Liver (tissue), 9 donors: ENCODE measurements around the gene CHST6. TPM values are rescaled to one million over a fixed set of nuclear protein-coding genes. Genes with fewer than 3 reads are reported as not detected.

Experiments used
- DNase-seq: peaks from one replicate; pipeline ENCODE4 v3.0.0-alpha.2; 2017; ENCODE audit warnings: low spot score
- H3K27ac ChIP-seq, 2 donors: one replicate each; pipeline ENCODE4 v1.7.0; 2013; ENCODE audit warnings: inconsistent platforms in 2 of 2, low read length in 2 of 2, control low read depth in 1 of 2, low read depth in 1 of 2, mild to moderate bottlenecking in 1 of 2
- H3K27me3 ChIP-seq, 4 donors: one replicate each; pipeline versions ENCODE4 v1.6.1 to v1.7.0; 2013; ENCODE audit warnings: low read length in 3 of 4, inconsistent platforms in 1 of 4, mild to moderate bottlenecking in 1 of 4, moderate library complexity in 1 of 4; ENCODE audit not compliant: control insufficient read depth in 4 of 4, insufficient read depth in 4 of 4
- H3K36me3 ChIP-seq, 4 donors: one replicate each; pipeline versions ENCODE4 v1.6.1 to v1.7.0; 2013; ENCODE audit warnings: low read length in 3 of 4, mild to moderate bottlenecking in 3 of 4, low read depth in 1 of 4, moderate library complexity in 1 of 4; ENCODE audit not compliant: control insufficient read depth in 4 of 4, insufficient read depth in 3 of 4
- H3K4me1 ChIP-seq, 4 donors: one replicate each; pipeline versions ENCODE4 v1.6.1 to v1.7.0; 2013; ENCODE audit warnings: low read length in 3 of 4, mild to moderate bottlenecking in 3 of 4, moderate library complexity in 1 of 4; ENCODE audit not compliant: control insufficient read depth in 4 of 4, insufficient read depth in 4 of 4
- H3K4me3 ChIP-seq, 3 donors: one replicate each; pipeline versions ENCODE4 v1.6.1 to v1.7.0; 2013; ENCODE audit warnings: low read length in 3 of 3, control low read depth in 1 of 3, low read depth in 1 of 3, mild to moderate bottlenecking in 1 of 3
- H3K9ac ChIP-seq, 2 donors: one replicate each; pipeline ENCODE4 v1.7.0; 2013; ENCODE audit warnings: low read length in 2 of 2, mild to moderate bottlenecking in 2 of 2, moderate library complexity in 2 of 2, control low read depth in 1 of 2, low read depth in 1 of 2
- H3K9me3 ChIP-seq, 4 donors: one replicate each; pipeline versions ENCODE4 v1.6.1 to v1.7.0; 2013; ENCODE audit warnings: low read length in 3 of 4; ENCODE audit not compliant: control insufficient read depth in 4 of 4
- ATF3 ChIP-seq: IDR thresholded peaks from 2 replicates; pipeline ENCODE4 v1.6.1; 2016; ENCODE audit warnings: antibody characterized with exemption
- CTCF ChIP-seq: fragments of 150-350 bp; IDR thresholded peaks from 2 replicates; pipeline ENCODE4 v1.5.1; 2017; ENCODE audit warnings: improper control_type of control experiment, low read depth, low read length; ENCODE audit not compliant: missing input control
- EGR1 ChIP-seq, 2 donors: IDR thresholded peaks; 2 replicates each; pipeline ENCODE4 v1.6.1; 2016 to 2018; ENCODE audit warnings: antibody characterized with exemption in 2 of 2, low read depth in 2 of 2
- FOXA1 ChIP-seq: IDR thresholded peaks from 2 replicates; pipeline ENCODE4 v1.6.1; 2016; ENCODE audit warnings: antibody characterized with exemption
- FOXA2 ChIP-seq: IDR thresholded peaks from 2 replicates; pipeline ENCODE4 v1.6.1; 2016; ENCODE audit warnings: antibody characterized with exemption
- GABPA ChIP-seq, 2 donors: IDR thresholded peaks in 1 of 2; conservative IDR thresholded peaks in 1 of 2; 2 replicates each; pipeline ENCODE4 v1.6.1; 2016; ENCODE audit warnings: antibody characterized with exemption in 2 of 2, mild to moderate bottlenecking in 1 of 2, moderate library complexity in 1 of 2
- HNF4A ChIP-seq, 2 donors: conservative IDR thresholded peaks; 2 replicates each; pipeline ENCODE4 v1.6.1; 2016; ENCODE audit warnings: antibody characterized with exemption in 2 of 2, mild to moderate bottlenecking in 2 of 2
- JUND ChIP-seq, 2 donors: IDR thresholded peaks; 2 replicates each; pipeline ENCODE4 v1.6.1; 2016; ENCODE audit warnings: antibody characterized with exemption in 2 of 2
- NR2F2 ChIP-seq: IDR thresholded peaks from 2 replicates; pipeline ENCODE4 v1.6.1; 2016; ENCODE audit warnings: antibody characterized with exemption
- RAD21 ChIP-seq, 2 donors: IDR thresholded peaks; 2 replicates each; pipeline ENCODE4 v1.6.1; 2016; ENCODE audit warnings: antibody characterized with exemption in 2 of 2, mild to moderate bottlenecking in 2 of 2
- RXRA ChIP-seq, 2 donors: IDR thresholded peaks; 2 replicates each; pipeline ENCODE4 v1.6.1; 2017 to 2018; ENCODE audit warnings: antibody characterized with exemption in 2 of 2, mild to moderate bottlenecking in 1 of 2
- TAF1 ChIP-seq: conservative IDR thresholded peaks from 2 replicates; pipeline ENCODE4 v1.6.1; 2016; ENCODE audit warnings: antibody characterized with exemption, mild to moderate bottlenecking
- YY1 ChIP-seq: IDR thresholded peaks from 2 replicates; pipeline ENCODE4 v1.6.1; 2016; ENCODE audit warnings: antibody characterized with exemption, mild to moderate bottlenecking
- WGBS: extraction: QIAGEN DNeasy Blood & Tissue Kit; methylation state at CpG from one replicate; pipeline ENCODE4 v1.1.7; 2013; 5-methylcytosine and 5-hydroxymethylcytosine counted together
- polyA plus RNA-seq, 2 donors: library from polyadenylated mRNA; stranded (reverse) in 1 of 2; unstranded in 1 of 2; fragments of 200-250 nt in 1 of 2; fragments of >200 nt in 1 of 2; fragmentation: Nextera tagmentation in 1 of 2; extraction: Ambion mirVana in 1 of 2; gene quantifications; one replicate each; pipeline versions ENCODE4 v1.2.1 to v1.2.3, GENCODE V29; 2013 to 2015
- total RNA-seq, 2 donors: library from RNA; depleted of rRNA; stranded (reverse); fragments of >200 nt; gene quantifications; one replicate each; pipeline ENCODE4 v1.2.3, GENCODE V29; 2014
- TF ChIP-seq, protein P1 (sequence below): IDR thresholded peaks from 2 replicates; pipeline ENCODE4 v1.6.1; 2016; ENCODE audit warnings: antibody characterized with exemption
- TF ChIP-seq, protein P2 (sequence below): IDR thresholded peaks from 2 replicates; pipeline ENCODE4 v1.6.1; 2016; ENCODE audit warnings: antibody characterized with exemption
- TF ChIP-seq, protein P3 (sequence below): IDR thresholded peaks from 2 replicates; pipeline ENCODE4 v1.6.1; 2016; ENCODE audit warnings: antibody characterized with exemption, mild to moderate bottlenecking
- donor health status: healthy.
- donor health status: healthy.
- donor health status: healthy.
- donor health status: healthy.
- donor health status: healthy.

Gene CHST6
- total and polyA plus RNA-seq, 4 donors = under 0.01 to 0.17 TPM; not detected in 2

GRCh38 chr16:75455677-75456076, 39.6 kb downstream of the CHST6 start:
- DNase-seq = no peak
- H3K9ac ChIP-seq = no peak overlapping the region
- no peaks in the 10 kb centered on the region for H3K27me3 ChIP-seq
- no peak overlapping the region for H3K4me3 ChIP-seq
- no peak for TF ChIP-seq EGR1 (IDR thresholded peaks at IDR 0.05; ENCODE audit: low read depth in 2 of 2)
- no peak for TF ChIP-seq YY1
- TF ChIP-seq, protein P1, sequence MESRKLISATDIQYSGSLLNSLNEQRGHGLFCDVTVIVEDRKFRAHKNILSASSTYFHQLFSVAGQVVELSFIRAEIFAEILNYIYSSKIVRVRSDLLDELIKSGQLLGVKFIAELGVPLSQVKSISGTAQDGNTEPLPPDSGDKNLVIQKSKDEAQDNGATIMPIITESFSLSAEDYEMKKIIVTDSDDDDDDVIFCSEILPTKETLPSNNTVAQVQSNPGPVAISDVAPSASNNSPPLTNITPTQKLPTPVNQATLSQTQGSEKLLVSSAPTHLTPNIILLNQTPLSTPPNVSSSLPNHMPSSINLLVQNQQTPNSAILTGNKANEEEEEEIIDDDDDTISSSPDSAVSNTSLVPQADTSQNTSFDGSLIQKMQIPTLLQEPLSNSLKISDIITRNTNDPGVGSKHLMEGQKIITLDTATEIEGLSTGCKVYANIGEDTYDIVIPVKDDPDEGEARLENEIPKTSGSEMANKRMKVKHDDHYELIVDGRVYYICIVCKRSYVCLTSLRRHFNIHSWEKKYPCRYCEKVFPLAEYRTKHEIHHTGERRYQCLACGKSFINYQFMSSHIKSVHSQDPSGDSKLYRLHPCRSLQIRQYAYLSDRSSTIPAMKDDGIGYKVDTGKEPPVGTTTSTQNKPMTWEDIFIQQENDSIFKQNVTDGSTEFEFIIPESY = no peak
- no peak for TF ChIP-seq CTCF
- TF ChIP-seq NR2F2 = no peak
- no peak for TF ChIP-seq TAF1
- no peak for TF ChIP-seq GABPA (IDR thresholded peaks at IDR 0.05 in 1 of 2, conservative IDR thresholded peaks at IDR 0.05 in 1 of 2)
- TF ChIP-seq, protein P2, sequence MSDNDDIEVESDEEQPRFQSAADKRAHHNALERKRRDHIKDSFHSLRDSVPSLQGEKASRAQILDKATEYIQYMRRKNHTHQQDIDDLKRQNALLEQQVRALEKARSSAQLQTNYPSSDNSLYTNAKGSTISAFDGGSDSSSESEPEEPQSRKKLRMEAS = no peak
- TF ChIP-seq RXRA (IDR thresholded peaks at IDR 0.05) = no peak
- no peak for TF ChIP-seq FOXA1
- TF ChIP-seq, protein P3, sequence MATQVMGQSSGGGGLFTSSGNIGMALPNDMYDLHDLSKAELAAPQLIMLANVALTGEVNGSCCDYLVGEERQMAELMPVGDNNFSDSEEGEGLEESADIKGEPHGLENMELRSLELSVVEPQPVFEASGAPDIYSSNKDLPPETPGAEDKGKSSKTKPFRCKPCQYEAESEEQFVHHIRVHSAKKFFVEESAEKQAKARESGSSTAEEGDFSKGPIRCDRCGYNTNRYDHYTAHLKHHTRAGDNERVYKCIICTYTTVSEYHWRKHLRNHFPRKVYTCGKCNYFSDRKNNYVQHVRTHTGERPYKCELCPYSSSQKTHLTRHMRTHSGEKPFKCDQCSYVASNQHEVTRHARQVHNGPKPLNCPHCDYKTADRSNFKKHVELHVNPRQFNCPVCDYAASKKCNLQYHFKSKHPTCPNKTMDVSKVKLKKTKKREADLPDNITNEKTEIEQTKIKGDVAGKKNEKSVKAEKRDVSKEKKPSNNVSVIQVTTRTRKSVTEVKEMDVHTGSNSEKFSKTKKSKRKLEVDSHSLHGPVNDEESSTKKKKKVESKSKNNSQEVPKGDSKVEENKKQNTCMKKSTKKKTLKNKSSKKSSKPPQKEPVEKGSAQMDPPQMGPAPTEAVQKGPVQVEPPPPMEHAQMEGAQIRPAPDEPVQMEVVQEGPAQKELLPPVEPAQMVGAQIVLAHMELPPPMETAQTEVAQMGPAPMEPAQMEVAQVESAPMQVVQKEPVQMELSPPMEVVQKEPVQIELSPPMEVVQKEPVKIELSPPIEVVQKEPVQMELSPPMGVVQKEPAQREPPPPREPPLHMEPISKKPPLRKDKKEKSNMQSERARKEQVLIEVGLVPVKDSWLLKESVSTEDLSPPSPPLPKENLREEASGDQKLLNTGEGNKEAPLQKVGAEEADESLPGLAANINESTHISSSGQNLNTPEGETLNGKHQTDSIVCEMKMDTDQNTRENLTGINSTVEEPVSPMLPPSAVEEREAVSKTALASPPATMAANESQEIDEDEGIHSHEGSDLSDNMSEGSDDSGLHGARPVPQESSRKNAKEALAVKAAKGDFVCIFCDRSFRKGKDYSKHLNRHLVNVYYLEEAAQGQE = no peak
- no peak for TF ChIP-seq RAD21 (IDR thresholded peaks at IDR 0.05)
- TF ChIP-seq JUND (IDR thresholded peaks at IDR 0.05) = no peak
- no peak for TF ChIP-seq HNF4A (conservative IDR thresholded peaks at IDR 0.05)
- no peak for TF ChIP-seq FOXA2
- TF ChIP-seq ATF3 = no peak
- WGBS = 81% methylated on average over 5 of the region's 5 CpGs
- peaks cover 4 to 12% (median 8%) of the 10 kb centered on the region in 4 donors for H3K4me1 ChIP-seq
- no peaks in the 10 kb centered on the region for H3K9me3 ChIP-seq
- peaks cover 0 to 1% (median 0%) of the 10 kb centered on the region in 4 donors for H3K36me3 ChIP-seq
- no peak overlapping the region for H3K27ac ChIP-seq
